ENCODE results near the gene AUTS2. TPM values are rescaled to one million over a fixed set of nuclear protein-coding genes. Genes with fewer than 3 reads are reported as not detected.

Gene AUTS2
- total and polyA plus RNA-seq, 2 of the 8 experiments (the other 6 are each of a cell fraction or from before 2014, with no cell fraction given) = 25.9 to 101 TPM

DNA sequence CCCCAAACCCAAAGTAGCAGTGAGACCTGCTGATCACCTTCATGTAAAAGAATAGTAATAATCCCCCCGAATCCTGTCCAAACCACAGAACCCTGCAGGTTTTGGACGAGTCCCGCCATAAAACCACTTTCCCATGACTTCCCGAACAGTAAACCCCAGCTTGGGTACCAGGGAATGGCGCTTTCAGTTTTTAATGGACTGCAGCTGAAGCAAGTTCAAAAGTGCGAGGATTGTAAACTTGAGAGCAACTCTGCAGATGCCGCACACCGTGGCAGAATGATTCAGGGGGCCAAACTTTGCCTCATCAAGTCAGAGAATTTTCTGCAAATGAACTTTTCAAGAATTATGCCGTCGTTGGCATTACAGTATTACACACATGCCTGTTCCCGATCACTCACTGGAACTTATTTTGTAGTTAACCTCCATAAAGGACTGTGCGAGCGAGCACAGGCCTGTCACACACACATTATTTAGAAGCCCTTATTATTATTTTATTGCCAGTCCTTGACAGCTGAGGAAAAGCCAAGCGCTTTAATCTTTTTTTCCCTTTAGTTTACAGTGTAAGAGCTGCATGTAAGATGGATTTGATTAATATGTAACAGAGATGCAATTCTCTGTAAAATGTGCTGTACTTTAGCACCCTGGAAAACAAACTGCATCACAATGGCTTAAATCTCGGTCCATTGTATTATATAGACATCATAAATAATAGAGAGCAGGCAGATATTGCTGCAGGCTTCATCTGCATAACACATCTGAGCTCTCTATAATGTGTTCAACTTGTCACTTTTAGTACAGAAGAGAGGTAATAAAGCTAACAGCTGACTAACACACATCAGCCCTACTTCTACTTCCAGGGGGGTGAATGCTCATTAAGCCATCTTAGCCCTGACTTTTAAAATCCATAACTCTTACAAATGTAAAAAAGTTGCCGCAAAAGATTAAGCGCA is 1040.2 kb downstream of the AUTS2 start:
- H3K4me1 ChIP-seq (replicated peaks in 1 of 4; ENCODE audit: control insufficient read depth in 3 of 4, insufficient read depth in 4 of 4, low read length in 3 of 4) = peaks cover 0 to 8% (median 2%) of the 10 kb centered on the region in 4 experiments; a peak in 4 of 7 replicates
- no peaks in the 10 kb centered on the region for H3K79me2 ChIP-seq (ENCODE audit: control insufficient read depth in 1 of 2, insufficient read depth in 2 of 2, low read length in 2 of 2)
- ChIA-PET CTCF (ENCODE audit: partially characterized antibody) (interaction anchor here (0.8 to 1.3 kb wide), 3 partner anchors 10 to 43 kb away, joined by 3 to 5 read pairs (median 3); no protein-coding TSS in a partner anchor), POLR2A (ENCODE audit: partially characterized antibody) (interaction anchor here (1.2 kb wide), 1 partner anchor 9 kb away, joined by 4 read pairs; no protein-coding TSS in a partner anchor)
- no peak overlapping the region for H2AK5ac ChIP-seq (ENCODE audit: low read depth, low read length)
- no peak overlapping the region for H3K4me3 ChIP-seq (ENCODE audit: extremely low read depth in 1 of 4, insufficient read depth in 2 of 4, low read depth in 3 of 4, low read length in 4 of 4)
- H3K79me1 ChIP-seq (ENCODE audit: low read depth, low read length) = no peaks in the 10 kb centered on the region
- H2BK5ac ChIP-seq (ENCODE audit: low read depth, low read length) = no peak overlapping the region
- WGBS, 2 experiments (ENCODE audit: extremely low coverage in 1 of 2, insufficient coverage in 1 of 2, insufficient read length in 1 of 2, insufficient replicate concordance in 2 of 2, low coverage in 1 of 2, low lambda C conversion rate in 2 of 2, missing lambda C conversion rate in 1 of 2) = 88% methylated on average over 17 of the region's 17 CpGs; no CpG with 5 or more reads in 1 of the 2 experiments
- H3K4me2 ChIP-seq (ENCODE audit: insufficient read depth in 1 of 2, low read depth in 2 of 2, low read length in 2 of 2) = no peak overlapping the region
- no peak overlapping the region for H4K91ac ChIP-seq (replicated peaks; ENCODE audit: insufficient read length, low read length)
- H3K23ac ChIP-seq (ENCODE audit: insufficient read length) = no peak overlapping the region
- no peak overlapping the region for H2BK20ac ChIP-seq (ENCODE audit: low read length)
- no peak overlapping the region for H2BK120ac ChIP-seq (replicated peaks; ENCODE audit: low read depth, low read length)
- DNase-seq (ENCODE audit: low read depth in 1 of 2, low spot score in 2 of 2) = no peak
- no peak overlapping the region for H2BK15ac ChIP-seq (ENCODE audit: low read length)
- H2BK12ac ChIP-seq (ENCODE audit: low read depth, low read length) = no peak overlapping the region
- no peak overlapping the region for H3K14ac ChIP-seq (ENCODE audit: insufficient read length)
- H3K23me2 ChIP-seq (ENCODE audit: low read depth, low read length) = no peaks in the 10 kb centered on the region
- no peak overlapping the region for H3K56ac ChIP-seq (replicated peaks; ENCODE audit: insufficient read length, low read depth, low read length)
- no peak overlapping the region for H3K9ac ChIP-seq (replicated peaks in 1 of 4; ENCODE audit: extremely low read depth in 1 of 4, low read depth in 3 of 4, low read length in 3 of 4)
- H2AFZ ChIP-seq (ENCODE audit: low read length) = no peak overlapping the region
- no peak for FAIRE-seq
- no peaks in the 10 kb centered on the region for H4K20me1 ChIP-seq (replicated peaks in 1 of 2; ENCODE audit: control insufficient read depth in 1 of 2, insufficient read depth in 2 of 2, low read length in 2 of 2)
- no peaks in the 10 kb centered on the region; a peak in 3 of 4 replicates for H3K9me3 ChIP-seq (ENCODE audit: insufficient read depth in 2 of 2, low read depth in 1 of 2, low read length in 1 of 2)
- no peak overlapping the region for H3K18ac ChIP-seq (ENCODE audit: extremely low read depth, low read length)
- no peak overlapping the region for H4K8ac ChIP-seq (ENCODE audit: extremely low read depth, insufficient read depth, low read length)
- no peak overlapping the region for H3K4ac ChIP-seq (replicated peaks; ENCODE audit: insufficient read length, low read depth, low read length)
- no peaks in the 10 kb centered on the region for H3K36me3 ChIP-seq (ENCODE audit: control insufficient read depth in 2 of 4, insufficient read depth in 4 of 4, low read length in 3 of 4)
- H4K5ac ChIP-seq (ENCODE audit: insufficient read length, low read depth, low read length) = no peak overlapping the region
- TF ChIP-seq HDAC6 (IDR thresholded peaks at IDR 0.05; ENCODE audit: low read depth, low read length) = no peak
- no peak for TF ChIP-seq TBP (IDR thresholded peaks at IDR 0.05; ENCODE audit: low read depth, low read length)
- TF ChIP-seq SAP30 (IDR thresholded peaks at IDR 0.05; ENCODE audit: insufficient read depth, insufficient replicate concordance, low read length) = no peak
- TF ChIP-seq SIRT6 (IDR thresholded peaks at IDR 0.05; ENCODE audit: low read length) = no peak
- no peak overlapping the region for H3K27ac ChIP-seq (ENCODE audit: low read depth, low read length)
- H3K27me3 ChIP-seq (replicated peaks in 1 of 4; ENCODE audit: control insufficient read depth in 3 of 4, extremely low read depth in 1 of 4, insufficient read depth in 3 of 4, low read length in 3 of 4) = no peaks in the 10 kb centered on the region
